Sigmoid colon (tissue), 7 donors: Measurements from ENCODE around the gene ATP6V0E1. TPM values are rescaled to one million over a fixed set of nuclear protein-coding genes. Genes with fewer than 3 reads are reported as not detected.

Experiments
- DNase-seq: peaks from one replicate; pipeline ENCODE4 v3.0.0-alpha.2; 2019
- H3K27ac ChIP-seq, 4 donors: fragments of 200-600 bp; sonication (generic); one replicate each; pipeline ENCODE4 v1.5.1; 2016 to 2019; ENCODE audit warnings: mild to moderate bottlenecking in 1 of 4
- H3K27me3 ChIP-seq, 3 donors: fragments of 200-600 bp; sonication (generic); one replicate each; pipeline ENCODE4 v1.5.1; 2019; ENCODE audit warnings: mild to moderate bottlenecking in 1 of 3
- H3K36me3 ChIP-seq, 4 donors: fragments of 200-600 bp; sonication (generic); one replicate each; pipeline ENCODE4 v1.5.1; 2016 to 2019
- H3K4me1 ChIP-seq, 4 donors: fragments of 200-600 bp; sonication (generic); one replicate each; pipeline ENCODE4 v1.5.1; 2017 to 2019
- H3K4me3 ChIP-seq, 4 donors: fragments of 200-600 bp; sonication (generic); one replicate each; pipeline ENCODE4 v1.5.1; 2017 to 2019; ENCODE audit warnings: mild to moderate bottlenecking in 2 of 4, moderate library complexity in 1 of 4
- H3K9me3 ChIP-seq, 4 donors: fragments of 200-600 bp in 3 of 4; sonication (generic) in 3 of 4; one replicate each; pipeline versions ENCODE4 v1.5.1 to v1.6.1; 2013 to 2019
- CTCF ChIP-seq, 4 experiments: fragments of 450-650 bp in 3 of 4; fragments of 200-600 bp in 1 of 4; IDR thresholded peaks; one replicate each; pipeline ENCODE4 v1.5.1; 2016 to 2019; ENCODE audit warnings: antibody characterized with exemption in 4 of 4, mild to moderate bottlenecking in 3 of 4, moderate library complexity in 2 of 4
- EP300 ChIP-seq, 4 donors: sonication (generic); formaldehyde crosslinking; IDR thresholded peaks; one replicate each; pipeline ENCODE4 v1.6.1; 2017; ENCODE audit warnings: antibody characterized with exemption in 4 of 4
- POLR2A ChIP-seq, 2 donors: fragments of 450-650 bp; IDR thresholded peaks; one replicate each; pipeline ENCODE4 v1.6.1; 2016; ENCODE audit warnings: antibody characterized with exemption in 2 of 2, mild to moderate bottlenecking in 2 of 2, moderate library complexity in 2 of 2
- POLR2AphosphoS5 ChIP-seq, 4 donors: sonication (generic); formaldehyde crosslinking; IDR thresholded peaks; one replicate each; pipeline ENCODE4 v1.6.1; 2017; ENCODE audit warnings: antibody characterized with exemption in 4 of 4
- WGBS, 2 donors: extraction: QIAGEN DNeasy Blood & Tissue Kit; methylation state at CpG; one replicate each; pipeline ENCODE4 v1.1.7; 2013; 5-methylcytosine and 5-hydroxymethylcytosine counted together
- intact Hi-C: fragments of 100-400 bp; cut with DNase I; formaldehyde crosslinking; loops from one replicate; pipeline ENCODE4 v1.15.1; 2023
- polyA plus RNA-seq, 3 donors: library from polyadenylated mRNA; stranded (reverse); fragments of 200-250 nt; gene quantifications; one replicate each; pipeline ENCODE4 v1.2.3, GENCODE V29; 2013
- total RNA-seq, 4 donors: library from RNA; depleted of rRNA; stranded (reverse); fragments of >200 nt; gene quantifications; one replicate each; pipeline ENCODE4 v1.1.0, GENCODE V29; 2016
- donor health status: healthy with polysubstance abuse.
- donor health status: Bipolar disorder and iron deficiency.
- donor health status: healthy.

The ATP6V0E1 gene
- total and polyA plus RNA-seq, 7 donors = 117 to 261 (median 154) TPM

GRCh38 chr5:173062141-173062540 is 78.6 kb downstream of the ATP6V0E1 start:
- DNase-seq = no peak
- Histone ChIP-seq H3K4me3 (no peak overlapping the region), H3K27me3 (no peaks in the 10 kb centered on the region), H3K4me1 (peaks cover 0 to 81% (median 52%) of the 10 kb centered on the region in 4 donors), H3K36me3 (peaks cover 0 to 3% (median 0%) of the 10 kb centered on the region in 4 donors), H3K27ac (no peak overlapping the region), H3K9me3 (no peaks in the 10 kb centered on the region)
- intact Hi-C loops = no loop called here
- TF ChIP-seq POLR2A (IDR thresholded peaks at IDR 0.05) (no peak), EP300 (IDR thresholded peaks at IDR 0.05) (no peak), CTCF (IDR thresholded peaks at IDR 0.05) (no peak), POLR2AphosphoS5 (IDR thresholded peaks at IDR 0.05) (no peak)
- WGBS, 2 donors = 63 to 79% methylated on average over 4 of the region's 4 CpGs

- Histone ChIP-seq H3K27me3 (no peaks in the 10 kb centered on the region), H3K4me1 (peaks cover 0 to 64% (median 36%) of the 10 kb centered on the region in 4 donors), H3K27ac (no peak overlapping the region), H3K4me3 (no peak overlapping the region), H3K9me3 (no peaks in the 10 kb centered on the region), H3K36me3 (peaks cover 0 to 3% (median 0%) of the 10 kb centered on the region in 4 donors)
- no peak for DNase-seq
- intact Hi-C loops = no loop called here
- TF ChIP-seq EP300 (IDR thresholded peaks at IDR 0.05) = no peak
- TF ChIP-seq POLR2AphosphoS5 (IDR thresholded peaks at IDR 0.05) = no peak
- TF ChIP-seq CTCF (IDR thresholded peaks at IDR 0.05) = no peak
- TF ChIP-seq POLR2A (IDR thresholded peaks at IDR 0.05) = no peak
Measured at GRCh38 chr5:173065155-173065554, 81.6 kb downstream of the ATP6V0E1 start.

GRCh38 chr5:173069671-173070070 is 86.1 kb downstream of the ATP6V0E1 start:
- WGBS, 2 donors = 68 to 87% methylated on average over 7 of the region's 7 CpGs
- H3K4me3 ChIP-seq = no peak overlapping the region
- H3K4me1 ChIP-seq = peaks cover 0 to 41% (median 19%) of the 10 kb centered on the region in 4 donors
- DNase-seq = no peak
- intact Hi-C loops = no loop called here
- peaks cover 0 to 3% (median 0%) of the 10 kb centered on the region in 4 donors for H3K36me3 ChIP-seq
- no peaks in the 10 kb centered on the region for H3K9me3 ChIP-seq
- TF ChIP-seq CTCF (IDR thresholded peaks at IDR 0.05) (no peak), POLR2AphosphoS5 (IDR thresholded peaks at IDR 0.05) (no peak), POLR2A (IDR thresholded peaks at IDR 0.05) (no peak), EP300 (IDR thresholded peaks at IDR 0.05) (no peak)
- H3K27me3 ChIP-seq = no peaks in the 10 kb centered on the region
- no peak overlapping the region for H3K27ac ChIP-seq

GRCh38 chr5:173075137-173075843 is 91.7 kb downstream of the ATP6V0E1 start:
- Histone ChIP-seq H3K9me3 (no peaks in the 10 kb centered on the region), H3K27ac (no peak overlapping the region), H3K36me3 (no peaks in the 10 kb centered on the region), H3K4me3 (no peak overlapping the region), H3K27me3 (no peaks in the 10 kb centered on the region), H3K4me1 (peaks cover 0 to 28% (median 19%) of the 10 kb centered on the region in 4 donors)
- TF ChIP-seq EP300 (IDR thresholded peaks at IDR 0.05) (no peak), POLR2A (IDR thresholded peaks at IDR 0.05) (no peak), POLR2AphosphoS5 (IDR thresholded peaks at IDR 0.05) (no peak), CTCF (IDR thresholded peaks at IDR 0.05) (no peak)
- DNase-seq = no peak
- intact Hi-C loops = no loop called here
- WGBS, 2 donors = 88 to 96% methylated on average over 5 of the region's 5 CpGs
